H1 (cell line): ENCODE measurements around the gene ATG7. TPM values are rescaled to one million over a fixed set of nuclear protein-coding genes. Genes with fewer than 3 reads are reported as not detected.

Experiments
- ATF2 ChIP-seq: IDR thresholded peaks from 2 replicates; pipeline ENCODE4 v1.6.1; 2012; ENCODE audit warnings: low read length, inconsistent platforms
- CREB1 ChIP-seq: IDR thresholded peaks from 2 replicates; pipeline ENCODE4 v1.6.1; 2012; ENCODE audit warnings: inconsistent platforms
- SAP30 ChIP-seq: fragments of 300-600 bp; sonication (generic); IDR thresholded peaks from 2 replicates; pipeline ENCODE4 v1.7.1; 2012; ENCODE audit warnings: low read length, moderate library complexity, mild to moderate bottlenecking, inconsistent platforms; ENCODE audit not compliant: insufficient read depth, insufficient replicate concordance
- polyA plus RNA-seq, 7 experiments: library from polyadenylated mRNA; depleted of rRNA in 3 of 7; stranded (reverse) in 5 of 7; unstranded in 2 of 7; fragments of >200 nt in 5 of 7; fragments of 200-250 nt in 2 of 7; gene quantifications; 1 replicate in 5 of 7; 2 replicates in 1 of 7; 4 replicates in 1 of 7; pipeline versions ENCODE4 v1.2.1 to v1.2.3, GENCODE V29; 2011 to 2013; ENCODE audit warnings: missing spikeins in 2 of 7, mixed read lengths in 2 of 7
- total RNA-seq: library from RNA; stranded (reverse); fragmentation: NEBNext Ultra II Directional; extraction: Animal tissue kit (Norgen Biotek cat#: 25700); gene quantifications from 2 replicates; pipeline ENCODE4 v1.2.1, GENCODE V29; 2021

The ATG7 gene
- total and polyA plus RNA-seq, 2 of the 8 experiments (the other 6 are each of a cell fraction or from before 2014, with no cell fraction given) = 15.0 to 19.1 TPM

- no peak for TF ChIP-seq ATF2
- TF ChIP-seq CREB1 = no peak
- TF ChIP-seq SAP30 = no peak
Measured at GRCh38 chr3:11377719-11378118, 105.5 kb downstream of the ATG7 start (continued).
